ENCODE measurements around the gene PKD1.
"Not testable (repeated sequence)": the region's sequence is repeated elsewhere in the genome, so short reads cannot be mapped to it uniquely, and the experiment has no call there.

DNA sequence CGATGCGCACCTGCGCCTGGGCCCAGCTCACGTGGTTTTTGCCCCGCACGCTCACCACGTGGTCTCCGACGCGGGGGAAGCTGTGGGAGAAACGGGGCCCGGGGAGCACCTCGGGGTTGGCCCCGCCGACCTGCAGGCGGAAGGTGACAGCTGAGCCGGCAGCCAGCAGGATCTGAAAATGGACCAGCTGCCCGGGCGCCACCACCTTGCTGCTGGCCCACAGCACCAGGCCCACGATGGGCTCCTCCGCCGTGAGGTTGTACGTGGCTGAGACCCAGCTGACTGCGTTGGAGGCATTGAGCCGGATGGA, 26.5 kb downstream of the PKD1 start:
- TF ChIP-seq POLR2AphosphoS5, POLR2A, SPI1, TAF1 (IDR thresholded peaks at IDR 0.05; ENCODE audit: low read depth, low read length): not testable (repeated sequence)

Data from GM12891 (cell line).